GM19025 (cell line): Measurements from ENCODE around the gene CD2.

Source experiments
- ATAC-seq: cut with Tn5 transposase; IDR thresholded peaks from one replicate; pipeline ENCODE4 v1.9.1; 2021; ENCODE audit warnings: mild to moderate bottlenecking, low read depth, moderate library complexity; ENCODE audit not compliant: unreplicated experiment

CD2 gene

GRCh38 chr1:116771997-116772647, 17.9 kb downstream of the CD2 start:
- no peak for ATAC-seq

- ATAC-seq = no peak
These were observed 18.4 kb downstream of the CD2 start for GRCh38 chr1:116772648-116773045.

GRCh38 chr1:116775116-116775752, 21.0 kb downstream of the CD2 start:
- no peak for ATAC-seq

- ATAC-seq = peak; percentile 61
These were observed 23.9 kb downstream of the CD2 start for GRCh38 chr1:116777831-116778830.

GRCh38 chr1:116781034-116781433, 26.8 kb downstream of the CD2 start:
- ATAC-seq = no peak

- ATAC-seq = no peak
These were observed 30.8 kb downstream of the CD2 start for GRCh38 chr1:116785006-116785405.

- no peak for ATAC-seq
These were observed 31.8 kb downstream of the CD2 start for GRCh38 chr1:116786049-116786448.

- ATAC-seq = no peak
These were observed 37.5 kb downstream of the CD2 start for GRCh38 chr1:116791727-116792126.

- no peak for ATAC-seq
These were observed 39.2 kb downstream of the CD2 start for GRCh38 chr1:116793357-116793935.

GRCh38 chr1:116794371-116794770, 40.1 kb downstream of the CD2 start:
- ATAC-seq = no peak

- ATAC-seq = peak; percentile 87
These were observed 40.7 kb downstream of the CD2 start for GRCh38 chr1:116794804-116795481.

- no peak for ATAC-seq
These were observed 41.2 kb downstream of the CD2 start for GRCh38 chr1:116795482-116795829.

- ATAC-seq = no peak
These were observed 50.5 kb downstream of the CD2 start for GRCh38 chr1:116804736-116805135.

GRCh38 chr1:116805398-116805797, 51.2 kb downstream of the CD2 start:
- no peak for ATAC-seq

GRCh38 chr1:116806245-116806644, 52.0 kb downstream of the CD2 start:
- ATAC-seq = peak; percentile 85

GRCh38 chr1:116806671-116807070, 52.4 kb downstream of the CD2 start:
- ATAC-seq = no peak

GRCh38 chr1:116807394-116808199, 53.4 kb downstream of the CD2 start:
- ATAC-seq = no peak

- no peak for ATAC-seq
These were observed 54.1 kb downstream of the CD2 start for GRCh38 chr1:116808200-116808847.
